K562 (cell line): ENCODE data around the gene GNAZ. TPM values are rescaled to one million over a fixed set of nuclear protein-coding genes. Genes with fewer than 3 reads are reported as not detected.

ENCODE experiments used
- ATAC-seq: fragments of 200-7000 bp; cut with Tn5 transposase; 3 replicates; pipeline ENCODE4 v1.9.1; 2020; ENCODE audit warnings: moderate library complexity
- BruUV-seq: library from RNA; stranded (reverse); fragments of 400-500 nt; replicated peaks from 2 replicates; lab custom pipeline; 2021; lab: Mats Ljungman, UMichigan
- CTCF ChIA-PET: fragments of 300-600 bp; formaldehyde crosslinking; extraction: SDS; loops from one replicate; lab custom pipeline; 2021; ENCODE audit warnings: low intra/inter-chr PET ratio; lab: Yijun Ruan, JAX
- POLR2A ChIA-PET: fragments of 300-600, 350-650 bp; sonication (Branson Sonifier 250); formaldehyde crosslinking; extraction: SDS; loops from one replicate; lab custom pipeline; 2021; ENCODE audit warnings: antibody characterized with exemption, inconsistent platforms; lab: Yijun Ruan, JAX
- DNase-seq, 4 experiments: peaks; one replicate each; pipeline versions ENCODE4 v3.0.0 to v3.0.0-alpha.2; 2011 to 2018; ENCODE audit warnings: low spot score in 3 of 4, mixed read lengths in 3 of 4; ENCODE audit errors: extremely low read depth in 1 of 4
- FAIRE-seq: peaks from 2 replicates; lab custom pipeline; 2011; peaks lifted over from hg19 to GRCh38; lab: Jason Lieb, UNC
- H2AFZ ChIP-seq: 2 replicates; pipeline ENCODE4 v1.6.0; 2011; ENCODE audit warnings: low read depth, low read length, control low read depth, inconsistent platforms
- H3K27ac ChIP-seq: fragments of 200-600 bp; 3 replicates; pipeline ENCODE4 v1.8.0; 2011; ENCODE audit warnings: low read depth, mild to moderate bottlenecking, control low read depth, inconsistent platforms, low read length, moderate library complexity, mixed read lengths; ENCODE audit errors: extremely low read depth
- H3K27me3 ChIP-seq, 2 experiments: fragments of 300-600 bp in 1 of 2; 2 replicates in 1 of 2; 3 replicates in 1 of 2; pipeline versions ENCODE4 v1.6.0 to v1.8.0; 2011; ENCODE audit warnings: inconsistent platforms in 2 of 2, low read length in 2 of 2, mild to moderate bottlenecking in 1 of 2, mixed read lengths in 1 of 2, moderate library complexity in 1 of 2; ENCODE audit not compliant: control insufficient read depth in 2 of 2, insufficient read depth in 2 of 2
- H3K36me3 ChIP-seq: fragments of 300-600 bp; 3 replicates; pipeline ENCODE4 v1.8.0; 2011; ENCODE audit warnings: mild to moderate bottlenecking, low read length, inconsistent platforms; ENCODE audit not compliant: control insufficient read depth, insufficient read depth
- H3K4me1 ChIP-seq, 2 experiments: fragments of 200-600 bp in 1 of 2; replicated peaks in 1 of 2; 2 replicates in 1 of 2; 3 replicates in 1 of 2; pipeline versions ENCODE4 v1.5.1 to v1.8.0; 2011; ENCODE audit warnings: inconsistent platforms in 2 of 2, low read length in 2 of 2, mild to moderate bottlenecking in 1 of 2, mixed read lengths in 1 of 2, moderate library complexity in 1 of 2; ENCODE audit not compliant: control insufficient read depth in 2 of 2, insufficient read depth in 2 of 2
- H3K4me2 ChIP-seq: 2 replicates; pipeline ENCODE4 v1.6.1; 2011; ENCODE audit warnings: low read length, control low read depth, inconsistent platforms, mixed read lengths; ENCODE audit not compliant: insufficient read depth
- H3K4me3 ChIP-seq: fragments of 200-600 bp; sonication (generic), shearing (Covaris generic); 2 replicates; pipeline ENCODE4 v1.5.1; 2016; ENCODE audit warnings: control low read depth, inconsistent platforms
- H3K79me2 ChIP-seq: fragments of 200-600 bp; 3 replicates; pipeline ENCODE4 v1.8.0; 2011; ENCODE audit warnings: low read length, inconsistent platforms; ENCODE audit not compliant: control insufficient read depth, insufficient read depth
- H3K9ac ChIP-seq, 2 experiments: 2 replicates each; pipeline versions ENCODE4 v1.6.0 to v1.6.1; 2011; ENCODE audit warnings: low read depth in 2 of 2, low read length in 2 of 2, control low read depth in 1 of 2, inconsistent platforms in 1 of 2, mild to moderate bottlenecking in 1 of 2, mixed read lengths in 1 of 2; ENCODE audit not compliant: insufficient read depth in 1 of 2
- H3K9me1 ChIP-seq: one replicate; pipeline ENCODE4 v1.6.0; 2011; ENCODE audit warnings: inconsistent platforms, mild to moderate bottlenecking, low read length, moderate library complexity; ENCODE audit not compliant: control insufficient read depth, insufficient read depth
- H3K9me3 ChIP-seq: replicated peaks from 2 replicates; pipeline ENCODE4 v1.5.1; 2011; ENCODE audit warnings: low read depth, low read length, inconsistent platforms; ENCODE audit not compliant: control insufficient read depth, insufficient read depth
- H4K20me1 ChIP-seq: replicated peaks from 2 replicates; pipeline ENCODE4 v1.6.1; 2011; ENCODE audit warnings: low read length, inconsistent platforms, mixed read lengths; ENCODE audit not compliant: control insufficient read depth, insufficient read depth
- ATF3 ChIP-seq, 2 experiments: fragments of 450-650 bp in 1 of 2; sonication (generic) in 1 of 2; formaldehyde crosslinking in 1 of 2; IDR thresholded peaks in 1 of 2; conservative IDR thresholded peaks in 1 of 2; 2 replicates each; pipeline versions ENCODE4 v1.6.1 to v1.8.1; 2016 to 2023; ENCODE audit warnings: mild to moderate bottlenecking in 2 of 2, moderate library complexity in 2 of 2, inconsistent platforms in 1 of 2, missing genetic modification reagents in 1 of 2
- CCNT2 ChIP-seq: IDR thresholded peaks from 2 replicates; pipeline ENCODE4 v1.6.1; 2011; ENCODE audit warnings: borderline replicate concordance, low read depth, mild to moderate bottlenecking, moderate library complexity, mixed read lengths, low read length; ENCODE audit not compliant: insufficient read length; ENCODE audit errors: extremely low read depth
- DPF2 ChIP-seq: fragments of 450-650 bp; IDR thresholded peaks from 2 replicates; pipeline ENCODE4 v1.6.1; 2016
- E2F1 ChIP-seq: sonication (generic); formaldehyde crosslinking; IDR thresholded peaks from 2 replicates; pipeline ENCODE4 v1.8.1; 2023; ENCODE audit warnings: mild to moderate bottlenecking, missing genetic modification reagents, moderate library complexity
- FOXK2 ChIP-seq, 2 experiments: fragments of 450-650 bp; IDR thresholded peaks in 1 of 2; conservative IDR thresholded peaks in 1 of 2; 2 replicates each; pipeline ENCODE4 v1.6.1; 2016; ENCODE audit warnings: low read depth in 2 of 2, mild to moderate bottlenecking in 1 of 2
- HMGXB4 ChIP-seq: sonication (generic); formaldehyde crosslinking; IDR thresholded peaks from 2 replicates; pipeline ENCODE4 v1.8.1; 2023; ENCODE audit warnings: mild to moderate bottlenecking, missing genetic modification reagents
- MLX ChIP-seq, 2 experiments: fragments of 450-650 bp in 1 of 2; sonication (generic) in 1 of 2; formaldehyde crosslinking; conservative IDR thresholded peaks; 2 replicates each; pipeline versions ENCODE4 v1.4.0 to v1.8.1; 2020 to 2022; ENCODE audit warnings: mild to moderate bottlenecking in 1 of 2, missing genetic modification reagents in 1 of 2
- PYGO2 ChIP-seq: fragments of 450-650 bp; IDR thresholded peaks from 2 replicates; pipeline ENCODE4 v1.6.1; 2016; ENCODE audit warnings: mild to moderate bottlenecking, missing genetic modification characterization, moderate library complexity, missing compliant biosample characterization
- RUNX1 ChIP-seq: sonication (generic); IDR thresholded peaks from 2 replicates; pipeline ENCODE4 v1.6.1; 2016; ENCODE audit warnings: antibody characterized with exemption, low read depth
- ZEB2 ChIP-seq: fragments of 450-650 bp; IDR thresholded peaks from 2 replicates; pipeline ENCODE4 v1.6.1; 2016
- WGBS: fragments of 100-300 bp; shearing (Covaris generic); methylation state at CpG from one replicate; pipeline ENCODE4 v1.1.6; 2016; ENCODE audit warnings: low coverage, mixed read lengths; ENCODE audit not compliant: insufficient coverage; ENCODE audit errors: missing lambda C conversion rate; 5-methylcytosine and 5-hydroxymethylcytosine counted together
- in situ Hi-C: fragments of 300-500 bp; cut with MboI; formaldehyde crosslinking; loops from 4 replicates; pipeline ENCODE4 v1.15.0; 2018; ENCODE audit warnings: inconsistent platforms, mixed read lengths
- intact Hi-C: fragments of 100-400 bp; cut with micrococcal nuclease; formaldehyde crosslinking; loops from 2 replicates; pipeline ENCODE4 v1.14.2; 2022
- polyA plus RNA-seq, 8 experiments: library from polyadenylated mRNA; depleted of rRNA in 4 of 8; stranded (reverse) in 5 of 8; unstranded in 3 of 8; fragments of >200 nt; fragmentation: Nextera tagmentation in 2 of 8; fragmentation: Illumina TruSeq in 1 of 8; extraction: Ambion mirVana in 2 of 8; extraction: Trizol in 1 of 8; gene quantifications; 2 replicates each; pipeline versions ENCODE4 v1.2.1 to v1.2.3, GENCODE V29; 2011 to 2014; ENCODE audit warnings: inconsistent platforms in 1 of 8, missing spikeins in 1 of 8
- total RNA-seq, 7 experiments: library from RNA; depleted of rRNA in 6 of 7; stranded (reverse); fragments of >200 nt in 6 of 7; fragmentation: Illumina TruSeq in 2 of 7; extraction: Trizol in 2 of 7; gene quantifications; 2 replicates each; pipeline versions ENCODE4 v1.2.1 to v1.2.3, GENCODE V29; 2011 to 2021; ENCODE audit warnings: low replicate concordance in 1 of 7

The GNAZ gene
- total and polyA plus RNA-seq, 9 of the 15 experiments (the other 6 are each of a cell fraction or from before 2014, with no cell fraction given) = 0.04 to 0.22 (median 0.13) TPM; not detected in 3

GRCh38 chr22:23144432-23144831 is 74.1 kb downstream of the GNAZ start (continued):
- no peak for TF ChIP-seq RUNX1
- TF ChIP-seq PYGO2 (tag) = no peak
- no peak for TF ChIP-seq CCNT2
- no peak for TF ChIP-seq FOXK2 (conservative IDR thresholded peaks at IDR 0.05 in 1 of 2, IDR thresholded peaks at IDR 0.05 in 1 of 2; ENCODE audit: low read depth in 2 of 2)
- peak; percentile 54; the same call in 1 of the 2 replicates for TF ChIP-seq HMGXB4 (CRISPR knock-in tag)

- no peaks in the 10 kb centered on the region for H3K36me3 ChIP-seq
- CTCF ChIA-PET = interaction anchor here (0.7 kb wide), 1 partner anchor 290 kb away, joined by 4 read pairs; no protein-coding TSS in a partner anchor
- no peaks in the 10 kb centered on the region for H3K9me3 ChIP-seq
- H4K20me1 ChIP-seq = peaks cover 64% of the 10 kb centered on the region
- H2AFZ ChIP-seq = peak within 1 kb of the TSS; percentile 11; the same call in 1 of the 2 replicates
- 27% methylated on average over 62 of the region's 62 CpGs for WGBS
- H3K9me1 ChIP-seq = peaks cover 12% of the 10 kb centered on the region
- intact Hi-C loops (loop anchor here (1.0 kb wide), 1 partner anchor 35 kb away; the partner anchor contains the start of gene BCR), in situ Hi-C loops (no loop called here)
- BruUV-seq = no TSS peak
- peak within 1 kb of the TSS; percentile 52 for H3K4me2 ChIP-seq
- ATAC-seq (peak; percentile 90), FAIRE-seq (peak; percentile 94), DNase-seq (peak; percentile 60 to 100 (median 100))
- POLR2A ChIA-PET = interaction anchor here (0.5 to 86.5 kb wide), 29 partner anchors 8 to 671 kb away, joined by 3 to 3476 read pairs (median 4); partner anchors contain the start of gene BCR
- H3K27ac ChIP-seq = no peak within 1 kb of the TSS
- peaks cover 16 to 30% of the 10 kb centered on the region in 2 experiments for H3K4me1 ChIP-seq
- peaks cover 31 to 42% of the 10 kb centered on the region in 2 experiments for H3K27me3 ChIP-seq
- no peak within 1 kb of the TSS for H3K4me3 ChIP-seq
- no peaks in the 10 kb centered on the region for H3K79me2 ChIP-seq
- peak within 1 kb of the TSS in 1 of 2 experiments; percentile 7; a peak in 2 of 4 replicates for H3K9ac ChIP-seq
- no peak for TF ChIP-seq ZEB2
- TF ChIP-seq MLX (CRISPR knock-in tag; conservative IDR thresholded peaks at IDR 0.05) = peak in 1 of 2 experiments; percentile 96; a peak in 2 of 4 replicates
- TF ChIP-seq E2F1 (CRISPR knock-in tag) = peak; percentile 88
- peak; percentile 91 for TF ChIP-seq HMGXB4 (CRISPR knock-in tag)
- TF ChIP-seq ATF3 (IDR thresholded peaks at IDR 0.05) = no peak
- TF ChIP-seq ATF3 (CRISPR knock-in tag; conservative IDR thresholded peaks at IDR 0.05) = peak; percentile 87
- no peak for TF ChIP-seq DPF2
Observed at GRCh38 chr22:23144932-23145877, 74.9 kb downstream of the GNAZ start, which contains the start of gene RAB36. TSS of gene RAB36 (plus strand) at chr22:23145477. CDS start at chr22:23146617, 1,140 bp downstream.
